GM21390 (cell line): ENCODE data around the gene IFNA6.

ENCODE experiments used
- ATAC-seq: cut with Tn5 transposase; IDR thresholded peaks from one replicate; pipeline ENCODE4 v1.9.1; 2021; ENCODE audit not compliant: unreplicated experiment

Gene IFNA6

DNA sequence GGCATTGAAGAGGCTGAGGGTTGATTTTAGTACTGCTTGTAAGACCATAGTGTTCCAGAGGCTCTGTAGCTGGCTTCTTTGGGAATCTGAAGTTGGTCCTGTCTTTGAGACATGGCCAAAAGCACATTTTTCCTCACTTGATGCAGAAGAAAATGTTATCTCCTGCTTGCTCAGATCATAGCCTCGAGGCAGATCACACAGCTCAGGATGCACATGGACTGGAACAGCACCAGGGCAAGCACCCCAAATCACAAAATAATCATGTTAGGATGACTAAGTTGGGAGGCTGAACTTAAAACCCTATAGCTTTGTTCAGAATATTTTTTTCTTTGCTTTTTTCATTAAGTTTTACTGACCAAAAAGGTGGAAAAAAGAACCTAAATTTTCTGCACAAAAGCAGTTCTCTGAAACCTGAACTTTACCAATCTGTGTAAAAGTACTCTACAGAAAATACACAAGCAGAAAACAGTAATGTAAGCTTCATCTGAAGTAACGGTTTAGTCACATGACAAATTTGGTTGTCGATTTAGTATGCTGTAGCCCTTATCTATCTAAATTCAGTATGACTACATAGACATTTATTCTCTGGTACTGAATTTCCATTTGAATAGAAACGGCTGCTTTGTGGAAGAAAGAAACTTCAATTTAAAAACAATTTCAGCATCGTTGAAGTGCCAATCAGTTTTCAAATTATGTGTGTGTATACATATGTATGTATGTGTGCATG is 18.8 kb downstream of the IFNA6 start:
- ATAC-seq: no peak

DNA sequence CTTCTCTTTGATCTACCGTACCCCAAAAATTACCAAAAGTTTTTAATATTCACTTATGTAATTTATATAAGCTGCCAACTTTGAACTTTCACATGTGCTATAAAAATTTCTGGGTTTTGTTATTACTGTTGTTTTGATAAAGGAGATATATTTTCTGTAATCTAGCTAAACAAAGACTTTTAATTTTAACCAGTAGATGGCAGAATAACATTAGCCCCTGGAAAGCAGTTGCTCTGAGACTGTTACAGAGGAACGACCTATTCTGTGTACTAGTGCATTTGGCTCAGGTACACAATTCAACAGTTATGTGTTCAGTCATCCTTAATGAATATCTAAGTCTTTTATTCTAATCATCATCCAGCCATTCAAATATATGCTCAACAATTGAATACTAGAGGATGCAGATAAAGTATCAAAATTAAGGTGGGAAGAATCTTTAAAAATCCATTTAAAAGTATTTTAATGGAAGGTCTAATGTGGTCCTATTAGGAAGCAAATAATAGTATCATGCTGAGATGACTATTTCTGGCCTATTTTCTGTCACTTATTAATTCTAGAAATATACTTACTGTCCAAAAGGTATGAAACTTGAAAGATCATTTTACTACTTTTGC is 24.1 kb downstream of the IFNA6 start:
- ATAC-seq: peak; percentile 76

DNA sequence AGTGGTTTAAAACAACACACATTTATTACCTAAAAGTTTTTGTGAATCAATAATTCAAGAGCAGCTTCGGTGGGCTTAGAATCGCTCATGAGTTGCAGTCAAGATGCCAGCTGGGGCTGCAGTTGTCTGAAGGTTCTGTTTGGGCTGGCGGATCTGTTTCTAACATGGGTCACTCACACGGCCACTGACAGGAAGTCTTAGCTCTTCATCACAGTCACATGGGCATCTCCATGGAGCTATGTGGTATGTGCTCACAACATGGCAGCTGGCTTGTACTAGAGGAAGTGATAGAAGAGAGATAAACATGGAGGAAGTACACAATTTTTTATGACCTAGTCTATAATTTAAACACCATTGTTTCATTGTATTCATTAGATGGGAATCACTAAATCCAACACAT is 26.6 kb downstream of the IFNA6 start:
- ATAC-seq: no peak

DNA sequence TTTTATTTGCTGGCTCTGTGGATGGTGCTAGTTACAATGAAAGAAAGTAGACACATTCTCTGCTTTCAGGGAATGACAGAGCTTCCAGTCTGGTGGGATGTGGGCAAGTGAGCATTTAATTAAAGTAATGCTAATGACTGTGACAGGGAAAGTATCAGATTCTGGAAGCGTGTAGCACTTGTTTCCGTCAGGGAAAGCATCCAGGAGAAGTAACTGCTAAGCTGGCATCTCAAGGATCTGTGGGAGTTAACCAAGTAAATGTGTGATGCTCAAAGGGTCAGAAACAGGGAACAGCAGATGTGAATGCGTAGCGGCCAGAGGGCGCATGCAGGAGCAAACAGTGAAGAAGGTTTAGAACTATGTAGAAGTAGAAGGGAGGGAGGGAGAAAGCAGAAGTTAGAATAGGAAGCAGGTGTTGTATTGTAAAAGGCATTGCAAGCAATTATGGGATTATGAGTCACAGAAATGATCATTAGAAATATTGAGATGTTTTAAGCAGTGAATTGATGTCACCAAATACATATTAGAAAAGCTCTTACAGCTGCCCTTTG is 27.7 kb downstream of the IFNA6 start:
- ATAC-seq: no peak

DNA sequence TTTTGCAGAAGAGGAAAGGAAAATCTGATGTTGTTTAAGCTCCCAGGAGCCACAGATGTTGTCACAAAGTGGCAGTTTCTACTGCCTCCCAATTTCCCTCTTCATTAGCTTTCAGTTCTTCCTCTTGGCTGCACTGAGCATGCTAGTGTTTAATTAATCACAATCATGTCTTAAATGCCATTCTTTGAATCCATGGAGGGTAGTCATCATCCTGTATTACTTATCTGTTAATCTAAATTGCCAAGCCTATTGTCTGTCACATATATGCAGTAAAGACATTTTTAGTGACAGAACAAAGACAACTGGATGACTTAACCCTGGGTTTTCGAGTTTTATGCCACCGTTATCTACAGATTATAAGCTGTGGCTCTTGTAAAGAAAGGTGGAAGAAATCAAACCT is 30.2 kb downstream of the IFNA6 start:
- ATAC-seq: no peak

DNA sequence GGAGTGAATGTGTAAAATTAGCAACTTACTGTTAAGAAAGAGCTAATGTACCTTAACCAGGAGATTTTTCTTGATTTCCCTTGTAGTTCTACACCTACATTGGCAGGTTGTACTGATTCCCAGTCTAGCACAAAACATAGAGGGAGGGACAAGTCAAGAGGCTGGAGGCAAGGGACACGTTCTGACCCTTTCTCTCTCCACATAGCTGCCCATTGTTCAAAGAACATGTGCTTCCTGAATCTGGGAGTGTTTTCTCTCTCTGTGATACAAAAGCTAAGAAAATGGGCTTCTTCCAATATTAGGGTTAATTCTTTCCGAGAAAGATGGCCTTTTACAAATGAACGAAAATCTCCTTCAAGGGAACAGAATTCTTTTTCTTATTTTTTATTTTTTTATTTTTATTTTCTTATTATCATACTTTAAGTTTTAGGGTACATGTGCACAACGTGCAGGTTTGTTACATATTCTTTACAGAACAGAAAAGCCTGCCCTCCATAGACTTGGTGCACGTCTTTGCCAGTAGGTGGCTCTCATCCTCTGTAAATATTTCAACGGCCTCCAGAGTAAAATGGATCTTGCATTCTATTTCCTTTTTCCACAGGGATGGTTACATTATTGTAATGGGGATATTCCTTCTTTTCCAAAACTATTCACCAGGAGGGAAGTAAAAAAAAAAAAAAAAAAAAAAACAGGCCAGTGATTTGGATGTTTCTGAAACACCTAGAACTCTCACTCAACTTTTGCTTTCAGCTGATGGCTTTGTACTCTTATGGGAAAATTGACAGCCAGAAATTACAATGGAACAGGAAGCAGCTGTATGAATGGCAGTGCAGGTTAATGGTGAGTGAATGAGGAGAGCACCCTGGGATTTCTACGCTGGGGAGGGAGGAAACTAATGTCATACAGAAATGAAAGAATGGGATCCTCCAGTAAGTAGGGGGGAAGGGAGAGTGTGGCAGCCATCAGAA is 32.4 kb downstream of the IFNA6 start:
- ATAC-seq: peak; percentile 72

DNA sequence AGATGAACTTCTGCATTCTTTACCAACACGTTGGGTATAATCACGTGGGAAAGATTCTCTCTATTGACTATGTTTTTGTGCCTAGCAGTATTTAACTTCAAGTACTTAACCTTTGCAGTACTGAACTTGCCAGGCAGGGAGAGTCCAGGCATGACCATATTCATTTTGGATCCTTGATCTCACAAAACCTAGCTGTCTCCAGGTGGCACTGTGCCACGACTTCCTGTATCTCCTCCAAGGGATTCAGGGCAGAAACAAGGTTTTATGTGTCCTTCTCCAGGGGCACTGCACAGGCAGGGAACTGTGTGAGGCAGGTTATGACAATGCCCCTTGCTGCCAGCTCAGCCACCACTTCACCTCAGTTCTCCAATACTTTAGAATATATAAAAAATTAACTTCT is 33.8 kb downstream of the IFNA6 start:
- ATAC-seq: no peak

DNA sequence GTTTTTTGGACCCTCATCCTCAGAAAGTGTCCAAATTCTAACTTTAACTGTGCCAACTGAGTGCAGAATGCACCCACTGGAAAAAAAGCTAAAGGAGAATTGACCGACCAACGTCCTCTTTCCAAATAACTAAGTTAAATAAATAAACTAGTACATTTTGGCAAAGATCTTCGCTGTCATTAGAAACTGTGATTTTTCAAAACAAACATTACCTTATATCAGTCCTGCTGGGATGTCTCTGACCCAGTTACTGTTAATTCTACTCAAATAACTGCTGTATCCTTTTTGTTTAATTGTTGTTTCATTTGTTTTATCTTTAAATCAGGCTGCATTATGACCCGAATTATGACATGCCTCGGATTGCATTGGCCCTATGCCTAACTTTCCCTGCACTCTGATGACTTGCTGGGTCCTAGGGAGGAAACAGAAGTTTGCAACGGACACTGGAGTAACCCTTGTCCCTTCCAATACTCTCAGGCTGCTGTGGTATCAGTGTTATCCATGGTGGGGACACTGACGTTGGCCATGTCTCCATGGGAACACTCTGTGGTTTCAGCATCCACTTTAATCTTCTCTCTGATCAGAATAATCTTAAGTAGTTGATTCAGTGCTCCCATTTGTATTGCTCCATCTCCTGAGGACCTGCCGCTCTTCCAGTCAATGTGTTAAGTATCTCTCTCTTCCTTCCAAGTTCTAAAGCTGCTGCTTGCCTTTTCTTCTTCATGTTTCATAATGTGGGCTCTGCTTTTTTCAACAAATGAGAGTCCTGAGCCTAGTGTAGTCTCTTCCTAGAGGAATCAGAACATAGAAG is 34.5 kb downstream of the IFNA6 start:
- ATAC-seq: no peak

DNA sequence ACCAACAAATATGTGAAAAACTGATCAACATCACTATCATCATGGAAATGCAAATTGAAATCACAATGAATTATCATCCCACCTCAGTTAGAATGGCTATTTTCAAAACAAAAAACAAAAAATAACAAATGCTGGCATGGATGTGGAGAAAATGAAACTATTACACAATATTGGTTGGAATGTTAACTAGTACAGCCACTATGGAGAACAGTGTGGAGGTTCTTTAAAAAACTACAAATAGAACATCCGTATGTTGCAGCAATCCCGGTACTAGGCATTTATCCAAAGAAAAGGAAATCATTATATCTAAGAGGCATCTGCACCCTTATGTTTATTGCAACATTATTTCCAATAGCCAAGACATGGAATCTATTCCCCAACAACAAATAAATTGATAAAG is 36.5 kb downstream of the IFNA6 start:
- no peak for ATAC-seq

DNA sequence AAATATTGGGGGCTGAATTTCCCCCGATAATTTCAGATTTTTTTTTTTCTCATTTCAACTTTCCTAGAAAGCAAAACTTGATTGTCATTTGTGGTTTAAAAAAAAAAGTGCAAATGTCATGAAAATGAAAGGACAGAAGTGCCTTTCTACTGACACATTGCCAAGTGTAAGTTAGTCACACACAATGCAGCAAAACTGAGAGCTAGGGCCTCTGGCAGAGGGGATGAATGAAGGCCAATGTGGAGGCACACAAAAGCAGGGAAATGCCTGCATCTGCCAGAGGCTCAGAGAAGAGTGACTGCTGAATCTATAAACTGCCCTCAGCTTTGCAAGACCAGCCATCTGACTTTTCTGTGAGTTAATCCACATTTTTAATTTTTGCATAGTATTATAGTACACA is 38.8 kb downstream of the IFNA6 start:
- ATAC-seq: no peak

DNA sequence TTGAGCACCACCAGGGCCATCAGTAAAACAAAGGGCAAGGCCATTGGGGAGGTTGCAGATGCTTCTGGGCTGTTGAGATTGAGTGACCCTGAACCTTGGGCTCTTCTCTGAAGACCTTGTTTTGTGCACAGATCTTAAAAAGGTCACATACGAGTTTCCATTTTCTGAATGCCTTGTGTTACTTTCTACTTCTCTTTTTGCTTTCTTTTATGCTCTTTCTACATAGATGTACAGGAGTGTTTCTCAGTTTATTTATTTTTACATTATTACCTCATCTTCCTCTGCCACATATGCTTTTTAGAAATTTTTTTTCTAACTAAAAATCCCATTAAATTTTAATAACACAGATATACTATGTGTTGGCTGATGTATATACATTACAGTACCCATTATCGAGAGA is 45.5 kb downstream of the IFNA6 start, which contains the start of gene IFNA5:
IFNA5 (minus strand) TSS at position 101 of the 400 bp plus-strand sequence; CDS start at position 44, 57 bp downstream.
- ATAC-seq: no peak
